Hematopoietic multipotent progenitor cell treated with erythropoietin and hydrocortisone succinate and interleukin-3 and kit ligand, for 6 days (in vitro differentiated cells): Measurements from ENCODE around the gene KCNJ1.

ENCODE experiments used
- DNase-seq: peaks from one replicate; pipeline ENCODE4 v3.0.0-alpha.2; 2015

KCNJ1 gene

DNA sequence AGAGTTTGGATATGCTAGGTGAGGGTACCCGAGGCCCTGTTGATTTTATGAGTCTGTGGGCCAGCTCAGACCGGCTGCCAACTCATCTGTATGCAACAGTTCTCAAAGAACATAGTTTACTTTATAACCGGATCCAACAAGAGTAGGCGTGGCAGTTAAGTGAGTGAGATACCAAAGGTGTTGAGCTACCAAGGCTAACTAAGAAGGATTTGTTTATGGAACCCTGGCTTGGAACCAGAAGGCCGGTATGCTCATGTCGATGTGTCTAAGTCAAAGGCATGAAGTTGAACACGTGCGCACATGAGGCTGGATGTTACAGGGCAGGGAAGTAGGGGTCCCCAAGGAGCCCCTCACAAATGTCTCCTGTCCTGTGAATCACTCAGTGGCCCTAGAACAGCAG is at the start of gene KCNJ1:
Gene KCNJ1, minus strand, starts transcription at position 20 of the 400 bp plus-strand sequence. CDS start 27,053 bp downstream, outside the sequence.
- DNase-seq = no peak

DNA sequence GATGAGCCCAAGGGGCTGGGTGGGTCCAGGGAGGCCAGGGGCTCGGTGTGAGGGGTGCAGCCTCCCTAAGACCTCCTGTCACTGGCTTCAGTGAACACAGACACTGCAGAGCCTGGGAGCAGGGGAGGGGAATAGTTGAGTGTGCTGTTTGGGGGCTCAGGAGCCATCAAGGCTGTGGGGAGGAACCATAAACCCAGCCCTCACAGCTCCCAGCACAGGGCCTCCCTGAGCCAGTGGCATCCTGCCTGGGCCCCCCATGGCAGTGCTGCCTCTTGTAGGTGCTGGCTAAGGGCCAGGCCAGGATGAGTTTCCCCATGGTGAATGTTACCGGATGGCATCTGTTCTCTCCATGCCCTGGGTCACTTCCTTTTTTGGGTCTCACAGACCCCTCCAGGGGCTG is 49.6 kb upstream of the KCNJ1 start:
- DNase-seq = no peak

- no peak for DNase-seq
Measured at GRCh38 chr11:128916037-128916572, 49.0 kb upstream of the KCNJ1 start.

DNA sequence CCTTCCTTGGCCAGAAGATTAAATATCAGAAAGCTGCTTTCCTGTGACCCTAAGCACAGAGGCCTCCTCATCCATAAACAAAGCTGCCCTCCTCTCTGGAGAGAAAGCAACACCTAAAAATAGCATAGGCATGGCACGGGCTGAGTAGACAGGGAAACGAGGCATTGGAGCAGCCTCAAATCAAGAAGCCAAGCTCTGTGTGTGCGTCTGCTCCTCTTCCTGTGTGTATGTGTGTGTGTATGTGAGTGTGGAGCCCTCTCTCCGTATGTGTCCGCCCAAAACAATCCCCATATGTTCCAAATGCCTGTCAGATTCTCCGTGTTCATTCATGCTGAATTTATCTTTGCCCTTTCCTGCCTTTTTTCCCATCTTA is 48.0 kb upstream of the KCNJ1 start:
- DNase-seq = no peak

- DNase-seq = no peak
Measured at GRCh38 chr11:128914216-128915148, 47.4 kb upstream of the KCNJ1 start.

GRCh38 chr11:128913806-128914205 is 46.7 kb upstream of the KCNJ1 start:
- DNase-seq = no peak

DNA sequence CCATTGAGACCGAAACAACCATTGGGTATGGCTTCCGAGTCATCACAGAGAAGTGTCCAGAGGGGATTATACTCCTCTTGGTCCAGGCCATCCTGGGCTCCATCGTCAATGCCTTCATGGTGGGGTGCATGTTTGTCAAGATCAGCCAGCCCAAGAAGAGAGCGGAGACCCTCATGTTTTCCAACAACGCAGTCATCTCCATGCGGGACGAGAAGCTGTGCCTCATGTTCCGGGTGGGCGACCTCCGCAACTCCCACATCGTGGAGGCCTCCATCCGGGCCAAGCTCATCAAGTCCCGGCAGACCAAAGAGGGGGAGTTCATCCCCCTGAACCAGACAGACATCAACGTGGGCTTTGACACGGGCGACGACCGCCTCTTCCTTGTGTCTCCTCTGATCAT is 44.6 kb upstream of the KCNJ1 start:
- no peak for DNase-seq

GRCh38 chr11:128911239-128911638 is 44.1 kb upstream of the KCNJ1 start:
- DNase-seq = no peak

DNA sequence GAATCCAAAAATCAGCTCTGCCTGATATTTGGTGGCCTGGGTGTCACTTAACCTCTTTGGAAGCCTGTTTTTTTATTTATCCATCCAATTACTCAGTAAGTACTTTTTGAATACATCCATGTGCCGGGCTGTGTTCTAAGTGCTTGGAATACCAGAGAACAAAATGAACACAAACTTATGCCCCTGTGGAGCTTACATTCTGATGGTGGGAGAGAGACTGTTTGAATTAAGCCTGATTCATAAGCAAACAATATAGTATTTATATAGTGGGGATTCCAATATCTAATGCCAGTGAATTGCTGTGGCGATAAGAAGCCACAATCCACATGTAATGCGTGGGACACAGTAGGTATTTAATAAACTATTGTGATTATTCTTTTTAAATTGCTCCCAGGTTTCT is 43.5 kb upstream of the KCNJ1 start:
- no peak for DNase-seq

DNA sequence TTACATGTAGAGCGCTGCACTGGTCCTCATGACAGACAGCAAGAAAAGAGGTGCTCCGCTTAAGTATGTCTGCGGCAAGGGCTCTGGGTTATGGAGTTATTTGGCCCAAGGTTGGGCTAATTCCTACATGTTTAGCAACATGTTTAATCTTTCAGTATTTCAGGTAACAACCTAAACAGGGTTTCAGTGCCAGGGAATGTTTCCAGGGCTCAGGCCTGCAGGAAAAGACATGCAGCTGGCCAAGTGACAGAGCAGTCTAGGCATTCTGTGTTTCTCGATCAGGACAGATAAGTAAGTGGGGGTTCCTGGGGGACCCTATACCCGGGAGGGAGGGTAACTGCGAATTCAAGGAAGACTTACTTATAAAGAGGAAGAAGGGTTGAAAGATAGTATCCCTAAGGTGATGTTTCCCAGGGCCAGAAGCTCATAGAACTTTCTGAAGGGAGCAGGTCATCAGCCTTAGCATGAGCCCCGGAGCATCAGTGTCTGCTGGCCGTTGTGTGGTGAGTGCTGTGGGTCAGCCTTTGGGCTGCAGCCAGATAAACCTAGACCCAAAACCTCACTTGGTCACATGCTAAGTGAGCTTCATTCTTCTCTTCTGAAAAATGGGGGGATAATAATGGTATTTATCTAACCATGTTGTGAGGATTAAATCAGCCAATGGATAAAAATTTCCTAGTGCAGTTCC is 42.5 kb upstream of the KCNJ1 start:
- DNase-seq = no peak

GRCh38 chr11:128908391-128909246 is 41.5 kb upstream of the KCNJ1 start:
- DNase-seq = peak; percentile 66

GRCh38 chr11:128907585-128907984 is 40.5 kb upstream of the KCNJ1 start:
- DNase-seq = no peak

DNA sequence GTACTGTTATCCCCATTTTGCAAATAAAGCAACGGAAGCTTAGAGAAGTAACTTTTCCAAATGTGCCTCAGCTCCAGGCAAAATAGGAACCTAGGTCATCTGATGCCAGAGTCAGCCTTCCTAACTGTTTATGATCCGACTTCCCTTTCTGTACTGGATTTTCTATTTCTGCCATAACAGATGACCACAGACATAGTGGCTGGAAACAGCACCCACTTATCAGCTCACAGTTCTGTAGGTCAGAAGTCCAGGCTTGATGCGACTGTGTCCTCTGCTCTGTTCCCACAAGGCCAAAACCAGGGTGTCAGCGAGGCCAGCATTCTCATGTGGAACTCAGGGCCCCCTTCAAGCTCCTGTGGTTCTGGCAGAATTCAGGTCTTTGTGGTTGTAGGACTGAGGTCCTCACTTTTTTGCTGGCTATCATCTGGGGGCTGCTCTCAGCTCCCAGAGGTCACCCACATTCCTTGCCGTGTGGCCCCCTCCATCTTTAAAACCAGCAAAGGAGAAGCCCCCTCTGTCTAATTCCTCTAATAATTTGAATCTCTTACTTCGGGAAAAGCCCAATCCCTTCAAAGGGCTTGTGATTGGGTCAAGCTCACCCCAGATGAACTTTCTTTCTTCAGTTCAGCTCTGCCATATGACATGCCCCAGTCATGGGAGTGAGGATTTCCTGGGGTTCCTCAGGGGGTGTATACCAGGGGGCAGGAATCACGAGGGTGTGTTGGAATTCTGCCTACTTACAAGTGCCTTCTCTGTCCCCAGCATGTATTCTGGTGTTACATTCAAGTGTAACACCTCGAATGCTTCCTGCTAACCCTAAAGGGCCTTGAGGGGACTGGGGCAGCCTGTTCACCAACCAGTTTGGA is 39.3 kb upstream of the KCNJ1 start:
- DNase-seq = no peak

GRCh38 chr11:128905345-128906184 is 38.5 kb upstream of the KCNJ1 start:
- peak; percentile 65 for DNase-seq

DNA sequence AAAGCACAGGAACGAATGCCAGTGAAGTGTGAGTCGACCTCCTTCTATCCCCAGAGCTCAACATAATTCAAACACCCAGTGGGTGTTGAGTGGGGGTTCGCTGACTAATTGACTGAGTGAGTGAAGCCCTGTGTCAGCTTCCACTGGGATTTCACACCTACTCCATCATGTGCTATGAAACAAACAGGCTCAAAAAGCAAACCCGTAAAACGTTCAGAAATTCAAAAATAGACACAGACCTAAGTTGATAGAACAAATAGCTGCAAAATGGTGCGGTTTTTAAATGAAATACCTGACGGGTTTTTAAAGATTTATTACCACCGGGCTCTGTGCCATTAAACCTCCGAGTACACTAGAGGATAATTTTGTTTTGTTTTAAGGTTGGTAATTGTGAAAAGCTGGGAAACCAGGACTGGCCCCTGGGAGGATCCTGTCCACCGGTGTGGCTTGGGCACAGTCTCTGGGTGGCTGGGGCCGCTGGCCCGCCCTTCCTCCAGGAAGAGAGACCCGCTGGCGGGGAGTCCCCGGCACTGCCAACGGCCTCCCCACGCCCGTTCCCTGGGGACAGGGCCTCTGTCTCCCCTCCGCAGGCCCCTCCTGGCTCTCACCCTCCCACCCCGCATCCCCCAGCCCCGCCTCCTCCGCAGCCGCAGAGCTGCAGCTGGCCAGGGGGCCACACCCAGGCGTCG is 37.7 kb upstream of the KCNJ1 start:
- DNase-seq = peak; percentile 21

GRCh38 chr11:128904303-128904655 is 37.2 kb upstream of the KCNJ1 start:
- no peak for DNase-seq

DNA sequence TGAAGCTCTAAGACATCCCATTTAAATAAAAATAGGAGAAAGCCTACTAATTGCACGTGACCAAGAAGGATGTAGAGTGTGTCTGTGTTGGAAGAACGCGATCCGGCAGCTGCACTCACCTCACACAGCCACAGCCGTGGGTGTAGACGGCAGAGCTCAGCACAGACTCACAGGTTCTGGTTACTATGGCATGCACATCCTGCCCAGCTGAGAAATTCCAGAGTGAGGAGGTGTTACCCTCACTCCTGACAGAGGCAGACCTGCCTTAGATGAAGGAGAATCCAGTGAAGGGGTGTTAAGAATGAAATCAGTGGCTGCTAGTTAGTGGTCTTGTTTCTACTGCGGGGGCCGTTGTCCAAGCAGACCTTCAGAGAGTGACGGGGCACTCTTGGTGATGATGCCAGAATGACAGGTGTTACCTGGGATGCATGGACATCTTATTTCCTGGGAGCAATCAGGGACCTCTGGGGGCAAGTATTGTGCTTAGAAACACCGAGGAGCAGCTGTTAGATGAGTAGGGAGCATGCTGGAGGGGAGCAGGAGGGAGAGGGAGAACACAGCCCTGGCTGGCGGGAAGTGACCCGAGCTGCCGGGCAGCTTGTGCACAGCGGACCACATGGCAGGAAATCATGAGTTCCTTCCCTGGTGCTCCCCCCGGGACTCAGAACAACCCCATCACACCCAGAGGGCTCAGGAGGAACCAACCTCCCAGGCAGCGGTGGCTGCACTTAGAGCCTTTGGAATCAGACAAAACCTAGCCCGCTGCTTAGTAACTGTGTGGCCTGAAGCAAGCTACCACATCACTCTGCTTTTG is 36.4 kb upstream of the KCNJ1 start:
- no peak for DNase-seq

- no peak for DNase-seq
Measured at GRCh38 chr11:128902515-128903066, 35.5 kb upstream of the KCNJ1 start.
